Mucosa of gallbladder (tissue), 1 donor: Measurements from ENCODE around the gene REEP1. TPM values are rescaled to one million over a fixed set of nuclear protein-coding genes. Genes with fewer than 3 reads are reported as not detected.
"Not testable (repeated sequence)": the region's sequence is repeated elsewhere in the genome, so short reads cannot be mapped to it uniquely, and the experiment has no call there.

ENCODE experiments used
- DNase-seq: peaks from one replicate; pipeline ENCODE4 v3.0.0-alpha.2; 2020; ENCODE audit warnings: low spot score
- total RNA-seq: library from RNA; stranded (reverse); gene quantifications from one replicate; pipeline ENCODE4 v1.2.1, GENCODE V29; 2021
- donor health status: DM: no; HTN: no; CAD: no.

Gene REEP1
- total RNA-seq, 1 donor from 2014 or later, result 21.2 TPM

- DNase-seq, result no peak
Measured at GRCh38 chr2:86283411-86284030, 53.9 kb downstream of the REEP1 start.

GRCh38 chr2:86281066-86281700 is 56.2 kb downstream of the REEP1 start:
- DNase-seq, result no peak

- no peak for DNase-seq
Measured at GRCh38 chr2:86280191-86280667, 57.2 kb downstream of the REEP1 start.

GRCh38 chr2:86275962-86276361 is 61.5 kb downstream of the REEP1 start:
- no peak for DNase-seq

GRCh38 chr2:86275384-86275799 is 62.0 kb downstream of the REEP1 start:
- no peak for DNase-seq

GRCh38 chr2:86274918-86275275 is 62.5 kb downstream of the REEP1 start:
- peak; percentile 88 for DNase-seq

GRCh38 chr2:86274265-86274917 is 63.0 kb downstream of the REEP1 start:
- DNase-seq, result no peak

GRCh38 chr2:86272111-86272510 is 65.3 kb downstream of the REEP1 start:
- no peak for DNase-seq

GRCh38 chr2:86271248-86271647 is 66.2 kb downstream of the REEP1 start:
- no peak for DNase-seq

- no peak for DNase-seq
Measured at GRCh38 chr2:86263956-86264355, 73.5 kb downstream of the REEP1 start.

- DNase-seq, result no peak
Measured at GRCh38 chr2:86260978-86261377, 76.4 kb downstream of the REEP1 start.

- DNase-seq, result no peak
Measured at GRCh38 chr2:86258106-86258505, 79.3 kb downstream of the REEP1 start.

GRCh38 chr2:86256982-86257381 is 80.4 kb downstream of the REEP1 start:
- no peak for DNase-seq

- no peak for DNase-seq
Measured at GRCh38 chr2:86256300-86256699, 81.1 kb downstream of the REEP1 start.

GRCh38 chr2:86254576-86255538 is 82.6 kb downstream of the REEP1 start:
- peak; percentile 72 for DNase-seq

GRCh38 chr2:86253424-86253823 is 84.0 kb downstream of the REEP1 start:
- no peak for DNase-seq

- peak; percentile 59 for DNase-seq
Measured at GRCh38 chr2:86251840-86252266, 85.6 kb downstream of the REEP1 start.

- DNase-seq, result no peak
Measured at GRCh38 chr2:86249579-86250391, 87.6 kb downstream of the REEP1 start.

- DNase-seq, result no peak
Measured at GRCh38 chr2:86249176-86249575, 88.2 kb downstream of the REEP1 start.

- peak; percentile 63 for DNase-seq
Measured at GRCh38 chr2:86245222-86245621, 92.2 kb downstream of the REEP1 start.

GRCh38 chr2:86244781-86245180 is 92.6 kb downstream of the REEP1 start:
- not testable (repeated sequence) for DNase-seq
